ENCODE results near the gene SIL1.

Gene SIL1

GRCh38 chr5:138955013-138955660 lies 243.0 kb downstream of the SIL1 start:
- DNase-seq (ENCODE audit: low read depth) = no peak

- DNase-seq (ENCODE audit: low read depth) = no peak
These were observed 243.7 kb downstream of the SIL1 start for GRCh38 chr5:138954257-138955012.

- DNase-seq (ENCODE audit: low read depth) = no peak
These were observed 244.5 kb downstream of the SIL1 start for GRCh38 chr5:138953387-138954256.

- no peak for DNase-seq (ENCODE audit: low read depth)
These were observed 245.2 kb downstream of the SIL1 start for GRCh38 chr5:138952962-138953361.

GRCh38 chr5:138951986-138952735 lies 246.0 kb downstream of the SIL1 start:
- no peak for DNase-seq (ENCODE audit: low read depth)

- DNase-seq (ENCODE audit: low read depth) = no peak
These were observed 246.8 kb downstream of the SIL1 start for GRCh38 chr5:138951091-138951985.

GRCh38 chr5:138950421-138951031 lies 247.6 kb downstream of the SIL1 start:
- no peak for DNase-seq (ENCODE audit: low read depth)

GRCh38 chr5:138949988-138950387 lies 248.2 kb downstream of the SIL1 start:
- no peak for DNase-seq (ENCODE audit: low read depth)

- DNase-seq (ENCODE audit: low read depth) = no peak
These were observed 249.0 kb downstream of the SIL1 start for GRCh38 chr5:138949223-138949574.

GRCh38 chr5:138948471-138949222 lies 249.5 kb downstream of the SIL1 start:
- no peak for DNase-seq (ENCODE audit: low read depth)

GRCh38 chr5:138947780-138948179 lies 250.4 kb downstream of the SIL1 start:
- no peak for DNase-seq (ENCODE audit: low read depth)

GRCh38 chr5:138946831-138947560 lies 251.2 kb downstream of the SIL1 start:
- DNase-seq (ENCODE audit: low read depth) = no peak

- no peak for DNase-seq (ENCODE audit: low read depth)
These were observed 251.9 kb downstream of the SIL1 start for GRCh38 chr5:138946241-138946623.

- DNase-seq (ENCODE audit: low read depth) = no peak
These were observed 252.5 kb downstream of the SIL1 start for GRCh38 chr5:138945421-138946240.

- DNase-seq (ENCODE audit: low read depth) = no peak
These were observed 253.4 kb downstream of the SIL1 start for GRCh38 chr5:138944527-138945322.

GRCh38 chr5:138943599-138944173 lies 254.5 kb downstream of the SIL1 start:
- no peak for DNase-seq (ENCODE audit: low read depth)

- DNase-seq (ENCODE audit: low read depth) = no peak
These were observed 255.3 kb downstream of the SIL1 start for GRCh38 chr5:138942861-138943260.
